Measurements from ENCODE around the gene RICTOR.

RICTOR gene

DNA sequence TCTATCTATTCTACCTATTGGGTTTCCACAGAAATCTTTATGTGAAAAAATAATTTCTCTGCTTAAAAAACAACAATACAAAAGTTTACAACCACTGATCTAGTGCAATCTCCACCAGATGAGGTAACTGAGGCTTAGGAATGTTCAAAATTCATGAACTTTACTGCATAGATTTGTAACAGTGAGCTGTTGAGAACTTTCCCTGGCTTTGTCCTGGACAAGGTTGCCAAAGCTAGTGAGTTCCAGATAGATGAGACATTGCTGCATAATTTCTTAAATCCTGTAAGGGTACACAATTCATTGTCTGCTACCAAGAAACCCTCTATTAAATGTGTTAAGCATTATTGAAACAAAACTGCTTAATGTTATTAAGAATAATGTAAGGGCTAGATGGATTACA is 125.7 kb downstream of the RICTOR start:
- H3K36me3 ChIP-seq (ENCODE audit: insufficient read depth): 0 out of 2 replicates have a peak, but pooled peaks cover 6% of the 10 kb centered on the region

DNA sequence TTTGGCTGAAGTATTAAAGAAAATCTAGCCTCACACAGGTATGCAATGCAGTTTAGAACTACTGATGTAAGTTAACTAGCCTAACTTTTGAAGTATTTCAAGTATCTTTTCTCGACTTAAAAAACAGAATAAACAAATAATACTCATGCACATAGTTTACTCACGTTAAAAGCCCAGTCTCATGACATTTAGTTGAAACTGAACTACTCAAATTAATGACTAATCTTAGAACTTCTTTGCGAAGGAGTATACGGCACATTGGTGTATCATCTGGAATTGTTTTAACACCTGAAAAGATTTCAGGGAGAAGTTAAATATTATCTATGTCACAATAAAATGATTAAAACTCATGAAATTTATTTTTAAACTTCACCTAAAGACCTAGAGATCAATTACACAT is 129.9 kb downstream of the RICTOR start:
- Histone ChIP-seq H3K4me2 (no peak overlapping the region), H3K9ac (no peak overlapping the region), H4K20me1 (ENCODE audit: insufficient read depth) (no peaks in the 10 kb centered on the region), H3K4me1 (ENCODE audit: low read depth, poor library complexity, severe bottlenecking) (no peaks in the 10 kb centered on the region), H3K27ac (no peak overlapping the region), H2AFZ (ENCODE audit: low read depth) (no peak overlapping the region), H3K36me3 (ENCODE audit: insufficient read depth) (0 out of 2 replicates have a peak, but pooled peaks cover 3% of the 10 kb centered on the region), H3K79me2 (ENCODE audit: insufficient read depth, low read depth) (no peaks in the 10 kb centered on the region), H3K27me3 (ENCODE audit: insufficient read depth, low read depth) (no peaks in the 10 kb centered on the region), H3K4me3 (IDR thresholded peaks at IDR 0.05; ENCODE audit: insufficient read depth, low read depth, low read length) (no peak overlapping the region)
- TF ChIP-seq, protein P1, sequence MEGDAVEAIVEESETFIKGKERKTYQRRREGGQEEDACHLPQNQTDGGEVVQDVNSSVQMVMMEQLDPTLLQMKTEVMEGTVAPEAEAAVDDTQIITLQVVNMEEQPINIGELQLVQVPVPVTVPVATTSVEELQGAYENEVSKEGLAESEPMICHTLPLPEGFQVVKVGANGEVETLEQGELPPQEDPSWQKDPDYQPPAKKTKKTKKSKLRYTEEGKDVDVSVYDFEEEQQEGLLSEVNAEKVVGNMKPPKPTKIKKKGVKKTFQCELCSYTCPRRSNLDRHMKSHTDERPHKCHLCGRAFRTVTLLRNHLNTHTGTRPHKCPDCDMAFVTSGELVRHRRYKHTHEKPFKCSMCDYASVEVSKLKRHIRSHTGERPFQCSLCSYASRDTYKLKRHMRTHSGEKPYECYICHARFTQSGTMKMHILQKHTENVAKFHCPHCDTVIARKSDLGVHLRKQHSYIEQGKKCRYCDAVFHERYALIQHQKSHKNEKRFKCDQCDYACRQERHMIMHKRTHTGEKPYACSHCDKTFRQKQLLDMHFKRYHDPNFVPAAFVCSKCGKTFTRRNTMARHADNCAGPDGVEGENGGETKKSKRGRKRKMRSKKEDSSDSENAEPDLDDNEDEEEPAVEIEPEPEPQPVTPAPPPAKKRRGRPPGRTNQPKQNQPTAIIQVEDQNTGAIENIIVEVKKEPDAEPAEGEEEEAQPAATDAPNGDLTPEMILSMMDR (conservative IDR thresholded peaks at IDR 0.05; ENCODE audit: low read depth, low read length): no peak

More for the DNA sequence above, 125.7 kb downstream of the RICTOR start:
- H3K79me2 ChIP-seq (ENCODE audit: insufficient read depth, low read depth): no peaks in the 10 kb centered on the region
- no peak overlapping the region for H3K27ac ChIP-seq
- no peak overlapping the region for H3K9ac ChIP-seq
- H3K4me2 ChIP-seq: no peak overlapping the region
- no peak overlapping the region for H2AFZ ChIP-seq (ENCODE audit: low read depth)
- no peak overlapping the region for H3K4me3 ChIP-seq (IDR thresholded peaks at IDR 0.05; ENCODE audit: insufficient read depth, low read depth, low read length)
- TF ChIP-seq, protein P1 (conservative IDR thresholded peaks at IDR 0.05; ENCODE audit: low read depth, low read length): no peak
- no peaks in the 10 kb centered on the region for H4K20me1 ChIP-seq (ENCODE audit: insufficient read depth)
- H3K4me1 ChIP-seq (ENCODE audit: low read depth, poor library complexity, severe bottlenecking): no peaks in the 10 kb centered on the region
- H3K27me3 ChIP-seq (ENCODE audit: insufficient read depth, low read depth): no peaks in the 10 kb centered on the region

DNA sequence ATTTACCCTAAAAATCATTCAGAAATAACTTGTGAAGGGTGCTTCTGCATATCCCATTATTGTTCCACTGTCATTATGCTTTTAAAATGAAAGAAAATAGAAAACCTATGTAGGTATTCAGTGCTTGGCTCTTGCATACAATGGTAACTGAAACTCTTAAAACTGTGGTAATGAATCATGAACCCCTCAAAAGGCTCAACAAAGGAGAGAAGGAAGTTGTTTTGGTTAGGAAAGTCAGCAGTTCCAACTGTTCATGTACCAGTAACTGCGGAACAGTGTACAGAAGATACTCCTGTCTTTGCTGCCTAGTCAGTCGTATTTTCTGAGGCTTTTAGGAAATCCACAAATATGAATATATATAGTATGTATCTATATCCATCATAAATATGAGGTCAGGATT is 132.3 kb downstream of the RICTOR start:
- Histone ChIP-seq H3K27me3 (ENCODE audit: insufficient read depth, low read depth) (no peaks in the 10 kb centered on the region), H2AFZ (ENCODE audit: low read depth) (no peak overlapping the region), H3K4me1 (ENCODE audit: low read depth, poor library complexity, severe bottlenecking) (no peaks in the 10 kb centered on the region), H3K9ac (no peak overlapping the region), H3K79me2 (ENCODE audit: insufficient read depth, low read depth) (no peaks in the 10 kb centered on the region), H3K4me3 (IDR thresholded peaks at IDR 0.05; ENCODE audit: insufficient read depth, low read depth, low read length) (no peak overlapping the region), H3K36me3 (ENCODE audit: insufficient read depth) (peaks cover 3% of the 10 kb centered on the region; the same call in 1 of the 2 replicates), H4K20me1 (ENCODE audit: insufficient read depth) (no peaks in the 10 kb centered on the region), H3K27ac (no peak overlapping the region), H3K4me2 (no peak overlapping the region)
- TF ChIP-seq, protein P1 (conservative IDR thresholded peaks at IDR 0.05; ENCODE audit: low read depth, low read length): no peak

DNA sequence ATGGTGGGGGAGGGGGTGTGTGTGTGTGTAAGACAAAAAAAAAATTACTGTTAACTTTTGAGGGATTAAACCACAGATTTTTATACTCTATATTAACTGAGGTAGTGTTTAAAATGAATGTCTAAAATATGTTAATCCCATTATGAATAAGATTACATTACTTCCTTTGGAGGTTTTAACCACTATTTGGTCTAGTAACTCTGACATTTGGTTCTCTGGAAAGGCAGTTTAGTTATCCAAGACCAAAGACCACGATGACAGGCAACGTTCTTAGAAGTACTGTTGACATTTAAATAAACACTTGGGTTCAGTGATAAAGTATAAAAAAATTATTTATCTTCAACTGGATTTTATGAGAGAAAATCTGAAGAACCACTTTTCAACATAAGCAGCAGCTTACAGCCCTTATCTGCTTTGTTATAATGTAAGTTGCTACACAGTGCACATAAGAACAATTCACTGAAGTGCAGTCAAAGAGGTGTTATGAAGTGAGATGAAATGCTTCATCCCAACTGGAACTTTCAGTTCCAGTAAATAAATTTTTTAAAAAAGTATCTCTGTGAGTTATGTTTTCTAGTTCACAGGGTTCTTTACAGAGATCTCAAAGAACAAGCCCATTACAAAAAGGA is 133.9 kb downstream of the RICTOR start:
- Histone ChIP-seq H3K36me3 (ENCODE audit: insufficient read depth) (no peaks in the 10 kb centered on the region; the same call in 1 of the 2 replicates), H3K27ac (no peak overlapping the region), H3K4me2 (no peak overlapping the region), H3K4me1 (ENCODE audit: low read depth, poor library complexity, severe bottlenecking) (no peaks in the 10 kb centered on the region), H3K9ac (no peak overlapping the region), H4K20me1 (ENCODE audit: insufficient read depth) (no peaks in the 10 kb centered on the region), H3K27me3 (ENCODE audit: insufficient read depth, low read depth) (no peaks in the 10 kb centered on the region), H2AFZ (ENCODE audit: low read depth) (no peak overlapping the region), H3K79me2 (ENCODE audit: insufficient read depth, low read depth) (no peaks in the 10 kb centered on the region), H3K4me3 (IDR thresholded peaks at IDR 0.05; ENCODE audit: insufficient read depth, low read depth, low read length) (no peak overlapping the region)
- TF ChIP-seq, protein P1 (conservative IDR thresholded peaks at IDR 0.05; ENCODE audit: low read depth, low read length): no peak
